Measurements from ENCODE around the gene TMEM167A. TPM values are rescaled to one million over a fixed set of nuclear protein-coding genes. Genes with fewer than 3 reads are reported as not detected.

TMEM167A gene
- total and polyA plus RNA-seq, 2 of the 8 experiments (the other 6 are each of a cell fraction or from before 2014, with no cell fraction given) = 50.6 to 178 TPM

GRCh38 chr5:83055166-83055565, 22.0 kb downstream of the TMEM167A start:
- H3K23ac ChIP-seq (ENCODE audit: insufficient read length) = no peak overlapping the region
- no peak overlapping the region for H4K91ac ChIP-seq (replicated peaks; ENCODE audit: insufficient read length, low read length)
- H2AFZ ChIP-seq (ENCODE audit: low read length) = no peak overlapping the region
- H4K8ac ChIP-seq (ENCODE audit: extremely low read depth, insufficient read depth, low read length) = no peak overlapping the region
- H3K79me2 ChIP-seq (ENCODE audit: control insufficient read depth in 1 of 2, insufficient read depth in 2 of 2, low read length in 2 of 2) = 0 out of 4 replicates have a peak, but pooled peaks cover 0 to 3% of the 10 kb centered on the region in 2 experiments
- H3K36me3 ChIP-seq (ENCODE audit: control insufficient read depth in 2 of 4, insufficient read depth in 4 of 4, low read length in 3 of 4) = peaks cover 0 to 21% (median 4%) of the 10 kb centered on the region in 4 experiments; a peak in 3 of 8 replicates
- H2AK5ac ChIP-seq (ENCODE audit: low read depth, low read length) = no peak overlapping the region
- no peak overlapping the region for H3K27ac ChIP-seq (ENCODE audit: low read depth, low read length)
- POLR2A ChIA-PET (ENCODE audit: partially characterized antibody) = interaction anchor here (1.8 kb wide), 1 partner anchor 11 kb away, joined by 3 read pairs; no protein-coding TSS in a partner anchor
- H2BK20ac ChIP-seq (ENCODE audit: low read length) = no peak overlapping the region
- H2BK5ac ChIP-seq (ENCODE audit: low read depth, low read length) = no peak overlapping the region
- H3K18ac ChIP-seq (ENCODE audit: extremely low read depth, low read length) = no peak overlapping the region
- H2BK15ac ChIP-seq (ENCODE audit: low read length) = no peak overlapping the region
- no peak overlapping the region for H3K56ac ChIP-seq (replicated peaks; ENCODE audit: insufficient read length, low read depth, low read length)
- no peak overlapping the region for H2BK12ac ChIP-seq (ENCODE audit: low read depth, low read length)
- no peak overlapping the region for H3K14ac ChIP-seq (ENCODE audit: insufficient read length)
- no peak for DNase-seq (ENCODE audit: low read depth in 1 of 2, low spot score in 2 of 2)
- no peaks in the 10 kb centered on the region for H4K20me1 ChIP-seq (replicated peaks in 1 of 2; ENCODE audit: control insufficient read depth in 1 of 2, insufficient read depth in 2 of 2, low read length in 2 of 2)
- H3K79me1 ChIP-seq (ENCODE audit: low read depth, low read length) = no peaks in the 10 kb centered on the region
- WGBS, 2 experiments (ENCODE audit: extremely low coverage in 1 of 2, insufficient coverage in 1 of 2, insufficient read length in 1 of 2, insufficient replicate concordance in 2 of 2, low coverage in 1 of 2, low lambda C conversion rate in 2 of 2, missing lambda C conversion rate in 1 of 2) = 87% methylated on average over 2 of the region's 2 CpGs; no CpG with 5 or more reads in 1 of the 2 experiments
- no peak overlapping the region for H4K5ac ChIP-seq (ENCODE audit: insufficient read length, low read depth, low read length)
- no peaks in the 10 kb centered on the region for H3K9me3 ChIP-seq (ENCODE audit: insufficient read depth in 2 of 2, low read depth in 1 of 2, low read length in 1 of 2)
- H3K4me3 ChIP-seq (ENCODE audit: extremely low read depth in 1 of 4, insufficient read depth in 2 of 4, low read depth in 3 of 4, low read length in 4 of 4) = no peak overlapping the region
- FAIRE-seq = no peak
- H3K27me3 ChIP-seq (replicated peaks in 1 of 4; ENCODE audit: control insufficient read depth in 3 of 4, extremely low read depth in 1 of 4, insufficient read depth in 3 of 4, low read length in 3 of 4) = no peaks in the 10 kb centered on the region
- H3K4ac ChIP-seq (replicated peaks; ENCODE audit: insufficient read length, low read depth, low read length) = no peak overlapping the region
- no peak overlapping the region for H3K4me2 ChIP-seq (ENCODE audit: insufficient read depth in 1 of 2, low read depth in 2 of 2, low read length in 2 of 2)
- CTCF ChIA-PET (ENCODE audit: partially characterized antibody) = no interaction called here
- no peaks in the 10 kb centered on the region for H3K4me1 ChIP-seq (replicated peaks in 1 of 4; ENCODE audit: control insufficient read depth in 3 of 4, insufficient read depth in 4 of 4, low read length in 3 of 4)
- no peak overlapping the region for H2BK120ac ChIP-seq (replicated peaks; ENCODE audit: low read depth, low read length)
- no peak overlapping the region for H3K9ac ChIP-seq (replicated peaks in 1 of 4; ENCODE audit: extremely low read depth in 1 of 4, low read depth in 3 of 4, low read length in 3 of 4)
- no peaks in the 10 kb centered on the region for H3K23me2 ChIP-seq (ENCODE audit: low read depth, low read length)
- TF ChIP-seq ATF2 (IDR thresholded peaks at IDR 0.05; ENCODE audit: low read length) (no peak), CBX8 (IDR thresholded peaks at IDR 0.05; ENCODE audit: borderline replicate concordance, low read depth, low read length) (no peak), TEAD4 (IDR thresholded peaks at IDR 0.05; ENCODE audit: low read depth, low read length) (no peak), KDM4A (IDR thresholded peaks at IDR 0.05; ENCODE audit: low read depth, low read length, severe bottlenecking) (no peak), E2F6 (IDR thresholded peaks at IDR 0.05) (no peak), YY1 (IDR thresholded peaks at IDR 0.05; ENCODE audit: low read depth, low read length) (no peak), CBX5 (IDR thresholded peaks at IDR 0.05; ENCODE audit: low read depth, low read length) (no peak), TAF7 (optimal IDR thresholded peaks at IDR 0.05; ENCODE audit: borderline replicate concordance, low read depth, low read length) (no peak), EZH2 (IDR thresholded peaks at IDR 0.05; ENCODE audit: low read depth, low read length, severe bottlenecking) (no peak), POLR2A (IDR thresholded peaks at IDR 0.05; ENCODE audit: control extremely low read depth in 1 of 2, low read depth in 2 of 2, low read length in 2 of 2) (no peak), SP4 (IDR thresholded peaks at IDR 0.05; ENCODE audit: low read length) (no peak), HDAC6 (IDR thresholded peaks at IDR 0.05; ENCODE audit: low read depth, low read length) (no peak), SIX5 (IDR thresholded peaks at IDR 0.05; ENCODE audit: low read depth, low read length) (no peak)

Data from H1 (cell line).